ENCODE measurements around the gene NPFF. TPM values are rescaled to one million over a fixed set of nuclear protein-coding genes. Genes with fewer than 3 reads are reported as not detected.
A peak's percentile ranks its signal among the peaks of the same experiment; 100 is the strongest.

NPFF gene
- polyA plus RNA-seq, 3 donors, result 0.29 TPM; not detected in 2

DNA sequence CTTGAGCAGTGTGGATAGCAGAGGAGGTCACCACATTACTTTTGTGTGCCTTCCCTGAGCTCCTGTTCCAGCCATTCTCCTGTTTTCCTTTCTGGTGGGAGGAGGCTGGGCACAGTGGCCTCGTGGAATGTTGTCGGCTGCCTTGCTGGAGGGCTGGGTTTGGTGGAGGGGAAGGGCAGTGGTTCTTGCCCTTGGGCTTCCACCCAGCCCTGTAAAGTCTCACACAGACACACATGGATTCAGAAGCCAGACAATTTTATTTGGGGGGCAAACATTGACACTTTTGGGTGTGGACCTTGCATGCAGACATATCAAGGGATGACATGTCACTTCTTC lies 866 bp downstream of the NPFF start:
- Histone ChIP-seq H3K79me2 (ENCODE audit: insufficient read depth, low read length) (peaks cover 17% of the 10 kb centered on the region), H3K27ac (ENCODE audit: low read depth in 1 of 2, low read length in 2 of 2) (no peak overlapping the region), H3K4me2 (replicated peaks; ENCODE audit: extremely low read depth, low read length, poor library complexity, severe bottlenecking) (no peak overlapping the region), H3K4me3 (replicated peaks in 1 of 3; ENCODE audit: low read depth in 2 of 3, low read length in 3 of 3) (no peak overlapping the region), H3K27me3 (ENCODE audit: control insufficient read depth in 2 of 2, insufficient read depth in 2 of 2, low read length in 2 of 2) (no peaks in the 10 kb centered on the region), H3K9me3 (replicated peaks in 1 of 2; ENCODE audit: control insufficient read depth in 1 of 2, insufficient read depth in 1 of 2, low read length in 2 of 2) (no peaks in the 10 kb centered on the region), H2AFZ (ENCODE audit: insufficient read depth, low read depth, low read length, poor library complexity, severe bottlenecking) (no peak overlapping the region), H4K20me1 (ENCODE audit: insufficient read depth, low read length) (no peaks in the 10 kb centered on the region), H3K36me3 (replicated peaks in 1 of 2; ENCODE audit: control insufficient read depth in 1 of 2, insufficient read depth in 2 of 2, low read length in 2 of 2) (peaks cover 44 to 61% of the 10 kb centered on the region in 2 donors), H3K9ac (ENCODE audit: insufficient read depth, low read length, poor library complexity, severe bottlenecking) (no peak overlapping the region), H3K4me1 (ENCODE audit: control insufficient read depth in 1 of 2, insufficient read depth in 2 of 2, low read length in 2 of 2) (peaks cover 12 to 16% of the 10 kb centered on the region in 2 donors)
- Mint-ChIP-seq H3K36me3 (peaks cover 40 to 62% of the 10 kb centered on the region in 2 donors), H3K4me1 (peaks cover 23% of the 10 kb centered on the region), H3K4me3 (no peak overlapping the region), H3K27me3 (ENCODE audit: low read depth in 3 of 3) (peaks cover 0 to 4% (median 0%) of the 10 kb centered on the region in 3 donors), H3K27ac (peak overlapping the region in 2 of 7 donors; percentile 42 to 60), H3K9me3 (no peaks in the 10 kb centered on the region)
- WGBS (ENCODE audit: insufficient coverage), result no CpG with 5 or more reads among the region's 2 CpGs
- intact Hi-C loops (cut with micrococcal nuclease), result loop anchor here in 1 of 2 donors (10.0 kb wide), 1 partner anchor 292 kb away; no protein-coding TSS in a partner anchor
- TF ChIP-seq, protein P1, sequence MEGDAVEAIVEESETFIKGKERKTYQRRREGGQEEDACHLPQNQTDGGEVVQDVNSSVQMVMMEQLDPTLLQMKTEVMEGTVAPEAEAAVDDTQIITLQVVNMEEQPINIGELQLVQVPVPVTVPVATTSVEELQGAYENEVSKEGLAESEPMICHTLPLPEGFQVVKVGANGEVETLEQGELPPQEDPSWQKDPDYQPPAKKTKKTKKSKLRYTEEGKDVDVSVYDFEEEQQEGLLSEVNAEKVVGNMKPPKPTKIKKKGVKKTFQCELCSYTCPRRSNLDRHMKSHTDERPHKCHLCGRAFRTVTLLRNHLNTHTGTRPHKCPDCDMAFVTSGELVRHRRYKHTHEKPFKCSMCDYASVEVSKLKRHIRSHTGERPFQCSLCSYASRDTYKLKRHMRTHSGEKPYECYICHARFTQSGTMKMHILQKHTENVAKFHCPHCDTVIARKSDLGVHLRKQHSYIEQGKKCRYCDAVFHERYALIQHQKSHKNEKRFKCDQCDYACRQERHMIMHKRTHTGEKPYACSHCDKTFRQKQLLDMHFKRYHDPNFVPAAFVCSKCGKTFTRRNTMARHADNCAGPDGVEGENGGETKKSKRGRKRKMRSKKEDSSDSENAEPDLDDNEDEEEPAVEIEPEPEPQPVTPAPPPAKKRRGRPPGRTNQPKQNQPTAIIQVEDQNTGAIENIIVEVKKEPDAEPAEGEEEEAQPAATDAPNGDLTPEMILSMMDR (IDR thresholded peaks at IDR 0.05), result no peak
- no peak for DNase-seq

- Histone ChIP-seq H2AFZ (ENCODE audit: insufficient read depth, low read depth, low read length, poor library complexity, severe bottlenecking) (no peak overlapping the region), H3K36me3 (replicated peaks in 1 of 2; ENCODE audit: control insufficient read depth in 1 of 2, insufficient read depth in 2 of 2, low read length in 2 of 2) (peaks cover 40 to 55% of the 10 kb centered on the region in 2 donors), H3K9ac (ENCODE audit: insufficient read depth, low read length, poor library complexity, severe bottlenecking) (no peak overlapping the region), H3K9me3 (replicated peaks in 1 of 2; ENCODE audit: control insufficient read depth in 1 of 2, insufficient read depth in 1 of 2, low read length in 2 of 2) (no peaks in the 10 kb centered on the region), H3K4me2 (replicated peaks; ENCODE audit: extremely low read depth, low read length, poor library complexity, severe bottlenecking) (no peak overlapping the region), H4K20me1 (ENCODE audit: insufficient read depth, low read length) (no peaks in the 10 kb centered on the region), H3K79me2 (ENCODE audit: insufficient read depth, low read length) (peaks cover 18% of the 10 kb centered on the region), H3K4me3 (replicated peaks in 1 of 3; ENCODE audit: low read depth in 2 of 3, low read length in 3 of 3) (no peak overlapping the region), H3K27ac (ENCODE audit: low read depth in 1 of 2, low read length in 2 of 2) (peak overlapping the region in 1 of 2 donors; percentile 41), H3K27me3 (ENCODE audit: control insufficient read depth in 2 of 2, insufficient read depth in 2 of 2, low read length in 2 of 2) (no peaks in the 10 kb centered on the region), H3K4me1 (ENCODE audit: control insufficient read depth in 1 of 2, insufficient read depth in 2 of 2, low read length in 2 of 2) (peaks cover 13 to 20% of the 10 kb centered on the region in 2 donors)
- H3K36me3 Mint-ChIP-seq, result peaks cover 36 to 56% of the 10 kb centered on the region in 2 donors
- DNase-seq, result no peak
- H3K4me1 Mint-ChIP-seq, result peaks cover 23% of the 10 kb centered on the region
- WGBS (ENCODE audit: insufficient coverage), result 96% methylated on average over 13 of the region's 19 CpGs
- H3K27me3 Mint-ChIP-seq (ENCODE audit: low read depth in 3 of 3), result peaks cover 0 to 4% (median 0%) of the 10 kb centered on the region in 3 donors
- intact Hi-C loops (cut with micrococcal nuclease), result loop anchor here in 1 of 2 donors (10.0 kb wide), 1 partner anchor 291 kb away; no protein-coding TSS in a partner anchor
- TF ChIP-seq, protein P1 (IDR thresholded peaks at IDR 0.05), result no peak
- H3K27ac Mint-ChIP-seq, result peak overlapping the region in 4 of 7 donors; percentile 15 to 74 (median 44)
- no peak overlapping the region for H3K4me3 Mint-ChIP-seq
- H3K9me3 Mint-ChIP-seq, result no peaks in the 10 kb centered on the region
These were observed 1.5 kb downstream of the NPFF start for GRCh38 chr12:53505555-53506449.

All from CD14-positive monocyte (primary cell).